Lung (tissue), 16 donors: ENCODE measurements around the gene GATAD2A. TPM values are rescaled to one million over a fixed set of nuclear protein-coding genes. Genes with fewer than 3 reads are reported as not detected.

Source experiments
- ATAC-seq: fragments of 200-7000 bp; cut with Tn5 transposase; one replicate; pipeline ENCODE4 v1.9.1; 2020; ENCODE audit warnings: moderate number of reproducible peaks; ENCODE audit not compliant: insufficient read depth, low FRiP score
- DNase-seq, 3 donors: peaks; one replicate each; pipeline ENCODE4 v3.0.0-alpha.2; 2013 to 2017
- H3K27ac ChIP-seq, 2 donors: one replicate each; pipeline ENCODE4 v1.5.1; 2013; ENCODE audit warnings: mild to moderate bottlenecking in 2 of 2, moderate library complexity in 2 of 2, control low read depth in 1 of 2, inconsistent platforms in 1 of 2, low read depth in 1 of 2, low read length in 1 of 2
- H3K27me3 ChIP-seq, 3 donors: one replicate each; pipeline ENCODE4 v1.5.1; 2013; ENCODE audit warnings: low read length in 2 of 3; ENCODE audit not compliant: control insufficient read depth in 3 of 3, insufficient read depth in 3 of 3
- H3K36me3 ChIP-seq, 4 donors: one replicate each; pipeline ENCODE4 v1.5.1; 2013; ENCODE audit warnings: low read length in 4 of 4, mild to moderate bottlenecking in 1 of 4, moderate library complexity in 1 of 4; ENCODE audit not compliant: control insufficient read depth in 4 of 4, insufficient read depth in 4 of 4
- H3K4me1 ChIP-seq, 5 donors: one replicate each; pipeline ENCODE4 v1.5.1; 2013; ENCODE audit warnings: low read length in 5 of 5, mild to moderate bottlenecking in 2 of 5, moderate library complexity in 1 of 5; ENCODE audit not compliant: control insufficient read depth in 5 of 5, insufficient read depth in 5 of 5
- H3K4me3 ChIP-seq: one replicate; pipeline ENCODE4 v1.5.1; 2013; ENCODE audit warnings: mild to moderate bottlenecking, control low read depth, moderate library complexity
- H3K9ac ChIP-seq, 2 donors: one replicate each; pipeline ENCODE4 v1.5.1; 2013; ENCODE audit warnings: low read length in 2 of 2, control low read depth in 1 of 2; ENCODE audit not compliant: insufficient read depth in 1 of 2
- H3K9me3 ChIP-seq, 4 donors: one replicate each; pipeline ENCODE4 v1.5.1; 2013; ENCODE audit warnings: low read length in 3 of 4, mild to moderate bottlenecking in 1 of 4, moderate library complexity in 1 of 4; ENCODE audit not compliant: control insufficient read depth in 4 of 4, insufficient read depth in 3 of 4
- WGBS, 2 donors: extraction: QIAGEN DNeasy Blood & Tissue Kit; methylation state at CpG; one replicate each; pipeline ENCODE4 v1.1.7; 2013; 5-methylcytosine and 5-hydroxymethylcytosine counted together
- long read RNA-seq, 5 donors: transcript quantifications; one replicate each; lab custom pipeline, GENCODE V29; 2026
- polyA plus RNA-seq, 2 donors: library from polyadenylated mRNA; stranded (reverse); fragments of 200-250 nt; gene quantifications; one replicate each; pipeline ENCODE4 v1.2.1, GENCODE V29; 2013
- total RNA-seq, 2 donors: library from RNA; depleted of rRNA in 1 of 2; stranded (reverse); fragments of >200 nt in 1 of 2; gene quantifications; one replicate each; pipeline ENCODE4 v1.2.1, GENCODE V29; 2014 to 2021
- TF ChIP-seq, protein P1 (sequence below): IDR thresholded peaks from 2 replicates; pipeline ENCODE4 v1.5.1; 2012; ENCODE audit warnings: mild to moderate bottlenecking; ENCODE audit errors: control extremely low read depth, extremely low read depth
- donor health status: control.
- donor health status: control.
- donor health status: Bipolar disorder and iron deficiency.
- donor health status: healthy.
- donor health status: DM: yes; HTN: yes; CAD: no.

GATAD2A gene, protein sequence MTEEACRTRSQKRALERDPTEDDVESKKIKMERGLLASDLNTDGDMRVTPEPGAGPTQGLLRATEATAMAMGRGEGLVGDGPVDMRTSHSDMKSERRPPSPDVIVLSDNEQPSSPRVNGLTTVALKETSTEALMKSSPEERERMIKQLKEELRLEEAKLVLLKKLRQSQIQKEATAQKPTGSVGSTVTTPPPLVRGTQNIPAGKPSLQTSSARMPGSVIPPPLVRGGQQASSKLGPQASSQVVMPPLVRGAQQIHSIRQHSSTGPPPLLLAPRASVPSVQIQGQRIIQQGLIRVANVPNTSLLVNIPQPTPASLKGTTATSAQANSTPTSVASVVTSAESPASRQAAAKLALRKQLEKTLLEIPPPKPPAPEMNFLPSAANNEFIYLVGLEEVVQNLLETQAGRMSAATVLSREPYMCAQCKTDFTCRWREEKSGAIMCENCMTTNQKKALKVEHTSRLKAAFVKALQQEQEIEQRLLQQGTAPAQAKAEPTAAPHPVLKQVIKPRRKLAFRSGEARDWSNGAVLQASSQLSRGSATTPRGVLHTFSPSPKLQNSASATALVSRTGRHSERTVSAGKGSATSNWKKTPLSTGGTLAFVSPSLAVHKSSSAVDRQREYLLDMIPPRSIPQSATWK
- total RNA-seq (10 to 100 TPM; 38.6 to 93.7 TPM), polyA plus RNA-seq (10 to 100 TPM; 30.6 to 36.2 TPM)
- long read RNA-seq, donor 1 = 0 reads
- long read RNA-seq, donor 2, partial matches to known transcripts = 6 of 7 reads
- long read RNA-seq, donor 2, other reads (novel, unspliced or antisense) = 0 of 7 reads
- long read RNA-seq, donor 3, partial matches to known transcripts = 6 of 8 reads
- long read RNA-seq, donor 3, other reads (novel, unspliced or antisense) = 0 of 8 reads
- long read RNA-seq, donor 4, partial matches to known transcripts = 0 of 1 reads
- long read RNA-seq, donor 4, other reads (novel, unspliced or antisense) = 0 of 1 reads
- long read RNA-seq, donor 5, partial matches to known transcripts = 56 of 58 reads
- long read RNA-seq, donor 5, other reads (novel, unspliced or antisense) = 0 of 58 reads

DNA sequence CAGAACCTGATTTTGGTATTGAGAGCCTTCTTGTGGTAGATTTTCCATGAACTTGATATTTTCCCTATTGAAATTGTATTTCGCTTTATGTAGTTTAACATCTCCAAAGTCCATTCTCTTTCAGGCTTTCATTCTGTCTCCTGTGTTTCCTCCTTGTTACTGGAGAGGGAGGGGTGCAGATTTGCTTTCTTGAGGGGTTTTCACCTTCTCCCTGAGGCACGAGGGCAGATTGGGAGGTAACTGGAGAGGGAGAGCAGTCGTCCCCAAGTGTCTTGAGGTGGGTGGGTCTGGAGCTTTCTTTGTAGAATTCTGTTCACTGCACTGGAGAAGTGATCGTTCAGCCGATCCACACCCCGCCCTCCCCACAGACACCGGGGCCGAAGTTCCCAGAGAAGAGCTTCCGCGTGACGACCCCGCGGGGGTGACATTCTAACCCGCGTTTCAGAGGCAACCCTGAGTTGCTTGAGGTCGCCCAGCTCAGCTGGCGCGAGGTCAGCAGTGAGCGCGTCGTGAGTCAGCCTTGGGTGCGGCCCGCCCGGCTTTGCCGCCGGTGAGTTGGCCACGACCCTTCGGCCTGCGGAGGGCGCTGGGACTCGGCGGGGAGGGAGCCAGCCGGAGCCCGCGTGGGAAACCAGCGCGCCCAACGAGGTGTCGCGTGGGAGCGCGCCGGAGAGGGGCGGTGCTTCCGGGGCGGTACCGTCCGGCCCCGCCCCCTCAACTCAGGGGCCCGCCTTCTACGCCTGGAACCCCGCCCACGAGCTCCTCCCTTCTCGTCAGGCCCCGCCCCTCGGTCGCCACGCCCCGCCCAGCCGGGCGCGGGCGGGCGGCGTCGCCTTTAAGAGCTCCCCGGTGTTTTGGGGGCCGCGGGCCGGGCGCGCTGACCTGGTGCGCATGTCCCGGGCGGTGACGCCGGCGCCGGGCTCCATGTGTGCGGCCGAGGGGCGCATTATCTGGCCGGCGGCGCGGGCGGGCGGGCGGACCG lies at the start of gene GATAD2A:
Gene GATAD2A (plus strand): TSS at position 797 of the 982 bp plus-strand sequence. CDS start 59,671 bp downstream, outside the sequence.
- H3K27me3 ChIP-seq = no peaks in the 10 kb centered on the region
- H3K36me3 ChIP-seq = no peaks in the 10 kb centered on the region
- peaks cover 15 to 30% (median 21%) of the 10 kb centered on the region in 5 donors for H3K4me1 ChIP-seq
- DNase-seq (peak; percentile 95 to 97 (median 95)), ATAC-seq (peak; percentile 92)
- H3K9me3 ChIP-seq = no peaks in the 10 kb centered on the region
- H3K9ac ChIP-seq = peak within 1 kb of the TSS; percentile 53 to 92
- WGBS, 2 donors = 2% methylated on average over 71 to 90 of the region's 90 CpGs
- peak within 1 kb of the TSS; percentile 82 for H3K4me3 ChIP-seq
- TF ChIP-seq, protein P1, sequence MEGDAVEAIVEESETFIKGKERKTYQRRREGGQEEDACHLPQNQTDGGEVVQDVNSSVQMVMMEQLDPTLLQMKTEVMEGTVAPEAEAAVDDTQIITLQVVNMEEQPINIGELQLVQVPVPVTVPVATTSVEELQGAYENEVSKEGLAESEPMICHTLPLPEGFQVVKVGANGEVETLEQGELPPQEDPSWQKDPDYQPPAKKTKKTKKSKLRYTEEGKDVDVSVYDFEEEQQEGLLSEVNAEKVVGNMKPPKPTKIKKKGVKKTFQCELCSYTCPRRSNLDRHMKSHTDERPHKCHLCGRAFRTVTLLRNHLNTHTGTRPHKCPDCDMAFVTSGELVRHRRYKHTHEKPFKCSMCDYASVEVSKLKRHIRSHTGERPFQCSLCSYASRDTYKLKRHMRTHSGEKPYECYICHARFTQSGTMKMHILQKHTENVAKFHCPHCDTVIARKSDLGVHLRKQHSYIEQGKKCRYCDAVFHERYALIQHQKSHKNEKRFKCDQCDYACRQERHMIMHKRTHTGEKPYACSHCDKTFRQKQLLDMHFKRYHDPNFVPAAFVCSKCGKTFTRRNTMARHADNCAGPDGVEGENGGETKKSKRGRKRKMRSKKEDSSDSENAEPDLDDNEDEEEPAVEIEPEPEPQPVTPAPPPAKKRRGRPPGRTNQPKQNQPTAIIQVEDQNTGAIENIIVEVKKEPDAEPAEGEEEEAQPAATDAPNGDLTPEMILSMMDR = peak; percentile 44
- peak within 1 kb of the TSS; percentile 84 to 91 for H3K27ac ChIP-seq

DNA sequence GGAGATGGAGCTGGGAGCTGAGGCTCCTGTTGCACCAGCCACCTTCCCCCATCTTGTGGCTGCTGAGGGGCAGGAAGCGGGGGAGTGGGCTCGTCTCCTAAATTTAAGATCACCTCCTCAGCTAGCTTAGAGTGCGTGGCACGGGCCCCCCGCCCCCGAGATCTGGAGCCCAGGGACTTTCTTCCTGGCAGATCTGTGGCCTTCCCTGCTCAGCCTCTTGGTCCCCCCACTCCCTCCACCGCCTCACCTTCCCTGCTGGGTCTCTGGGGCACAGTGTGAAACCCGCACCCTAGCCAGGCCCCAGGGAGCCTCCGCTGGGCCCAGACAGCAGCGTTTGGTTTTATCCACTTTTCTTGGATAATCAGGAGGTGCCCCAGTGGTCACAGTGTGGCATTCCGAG lies 49.0 kb upstream of the GATAD2A start:
- no peaks in the 10 kb centered on the region for H3K9me3 ChIP-seq
- DNase-seq (no peak), ATAC-seq (no peak)
- WGBS, 2 donors = 92 to 95% methylated on average over 11 of the region's 11 CpGs
- H3K4me3 ChIP-seq = no peak overlapping the region
- H3K4me1 ChIP-seq = peaks cover 0 to 5% (median 0%) of the 10 kb centered on the region in 5 donors
- TF ChIP-seq, protein P1 = no peak
- no peak overlapping the region for H3K9ac ChIP-seq
- H3K27me3 ChIP-seq = no peaks in the 10 kb centered on the region
- no peak overlapping the region for H3K27ac ChIP-seq
- H3K36me3 ChIP-seq = peaks cover 11 to 55% (median 16%) of the 10 kb centered on the region in 4 donors

DNA sequence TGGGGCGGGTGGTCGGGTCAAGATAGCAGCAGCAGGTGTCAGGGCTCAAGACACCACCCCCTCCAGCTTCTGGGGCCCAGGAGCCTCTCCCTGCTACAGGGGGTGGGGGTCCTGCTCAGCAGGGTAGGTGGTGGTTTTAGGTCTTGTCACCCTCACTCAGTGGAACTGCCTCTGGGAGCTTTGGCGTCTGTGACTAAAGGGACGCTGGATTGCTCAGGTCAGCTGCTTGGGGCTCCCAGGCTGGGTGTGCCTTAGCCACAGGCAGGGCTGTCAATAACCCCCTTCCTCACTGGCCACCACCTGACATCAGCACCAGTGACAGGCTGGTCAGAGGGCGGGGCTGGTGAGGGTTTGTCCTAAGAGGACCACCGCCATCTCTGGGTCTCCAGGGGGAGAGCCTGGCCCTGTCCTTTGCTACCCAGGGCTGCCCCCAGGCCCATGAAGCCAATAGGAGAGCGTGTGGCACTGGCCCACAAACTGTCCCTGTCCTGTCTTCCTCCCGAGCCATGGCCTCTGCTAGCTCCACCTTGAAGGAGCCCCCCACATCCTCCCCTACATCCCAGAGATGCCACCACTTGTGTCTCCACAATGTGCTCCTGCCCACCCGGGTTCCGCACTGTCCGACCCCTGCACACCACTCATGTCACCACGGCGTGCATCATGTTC lies 48.4 kb upstream of the GATAD2A start:
- DNase-seq (no peak), ATAC-seq (no peak)
- Histone ChIP-seq H3K27ac (no peak overlapping the region), H3K9me3 (no peaks in the 10 kb centered on the region), H3K27me3 (no peaks in the 10 kb centered on the region), H3K9ac (no peak overlapping the region), H3K4me3 (no peak overlapping the region), H3K36me3 (peaks cover 11 to 55% (median 16%) of the 10 kb centered on the region in 4 donors), H3K4me1 (peaks cover 0 to 5% (median 0%) of the 10 kb centered on the region in 5 donors)
- 95 to 96% methylated on average over 12 to 13 of the region's 13 CpGs for WGBS, 2 donors
- TF ChIP-seq, protein P1 = no peak
